Panc1 (cell line): ENCODE measurements around the gene STARD10. TPM values are rescaled to one million over a fixed set of nuclear protein-coding genes. Genes with fewer than 3 reads are reported as not detected.

Experiments
- ATAC-seq: fragments of 200-7000 bp; cut with Tn5 transposase; 2 replicates; pipeline ENCODE4 v1.9.1; 2020; ENCODE audit warnings: mild to moderate bottlenecking, moderate library complexity
- BruUV-seq: library from RNA; stranded (reverse); fragments of 400-500 nt; replicated peaks from 2 replicates; lab custom pipeline; 2021; lab: Mats Ljungman, UMichigan
- CTCF ChIA-PET: fragments of 300-600 bp; sonication (Branson Sonifier 250); formaldehyde crosslinking; loops from one replicate; lab custom pipeline; 2022; ENCODE audit warnings: antibody characterized with exemption; lab: Charles Lee
- POLR2A ChIA-PET: fragments of 300-600 bp; sonication (Branson Sonifier 250); formaldehyde crosslinking; loops from one replicate; lab custom pipeline; 2022; ENCODE audit warnings: antibody characterized with exemption; lab: Charles Lee
- DNase-seq: peaks from one replicate; pipeline ENCODE4 v3.0.0-alpha.2; 2010; ENCODE audit warnings: low read depth, low spot score
- H3K27ac ChIP-seq: 2 replicates; pipeline ENCODE4 v1.5.1; 2011; ENCODE audit warnings: mild to moderate bottlenecking, low read length, inconsistent platforms
- H3K27me3 ChIP-seq: fragments of 200-500 bp; sonication (Bioruptor generic); 2 replicates; pipeline ENCODE4 v1.6.0; 2014; ENCODE audit warnings: low read length, inconsistent platforms; ENCODE audit not compliant: control insufficient read depth, insufficient read depth
- H3K36me3 ChIP-seq: fragments of 200-500 bp; sonication (Bioruptor generic); 2 replicates; pipeline ENCODE4 v1.5.1; 2014; ENCODE audit warnings: inconsistent platforms, mild to moderate bottlenecking, low read length, moderate library complexity; ENCODE audit not compliant: control insufficient read depth, insufficient read depth
- H3K4me1 ChIP-seq: 2 replicates; pipeline ENCODE4 v1.5.1; 2011; ENCODE audit warnings: inconsistent platforms, mild to moderate bottlenecking, low read length, moderate library complexity; ENCODE audit not compliant: control insufficient read depth, insufficient read depth
- H3K4me3 ChIP-seq, 2 experiments: 2 replicates each; pipeline ENCODE4 v1.5.1; 2011 to 2012; ENCODE audit warnings: low read depth in 2 of 2, low read length in 2 of 2, mild to moderate bottlenecking in 2 of 2, inconsistent platforms in 1 of 2, moderate library complexity in 1 of 2
- H3K9me3 ChIP-seq: fragments of 200-500 bp; sonication (Bioruptor generic); 2 replicates; pipeline ENCODE4 v1.5.1; 2014; ENCODE audit warnings: low read depth, mild to moderate bottlenecking, inconsistent platforms, low read length, moderate library complexity; ENCODE audit not compliant: control insufficient read depth, insufficient read depth
- POLR2AphosphoS5 ChIP-seq: IDR thresholded peaks from 2 replicates; pipeline ENCODE4 v1.6.1; 2012; ENCODE audit warnings: mild to moderate bottlenecking, low read depth, low read length, moderate library complexity
- SIN3A ChIP-seq: IDR thresholded peaks from 2 replicates; pipeline ENCODE4 v1.6.1; 2012; ENCODE audit warnings: low read depth, mild to moderate bottlenecking, low read length, moderate library complexity, borderline replicate concordance; ENCODE audit not compliant: insufficient read depth
- TCF7L2 ChIP-seq: IDR thresholded peaks from 2 replicates; pipeline ENCODE4 v1.6.1; 2011; ENCODE audit warnings: mild to moderate bottlenecking, low read depth, low read length, inconsistent platforms
- in situ Hi-C: cut with HindIII; loops from 2 replicates; pipeline ENCODE4 v1.10.0; 2016; ENCODE audit warnings: low sequenced_read_pairs, low pct_unique_long_range_greater_than_20kb
- intact Hi-C: fragments of 100-400 bp; cut with micrococcal nuclease; formaldehyde crosslinking; loops from one replicate; pipeline ENCODE4 v1.10.0; 2022; ENCODE audit not compliant: unreplicated experiment
- total RNA-seq: library from RNA; stranded (reverse); gene quantifications from one replicate; pipeline ENCODE4 v1.2.1, GENCODE V29; 2021; ENCODE audit not compliant: unreplicated experiment
- TF ChIP-seq, protein P1 (sequence below): fragments of 450-650 bp; IDR thresholded peaks from 2 replicates; pipeline ENCODE4 v1.5.1; 2017; ENCODE audit warnings: mild to moderate bottlenecking
- TF ChIP-seq, protein P2 (sequence below), 2 experiments: IDR thresholded peaks; 2 replicates each; pipeline ENCODE4 v1.6.1; 2011 to 2012; ENCODE audit warnings: low read depth in 2 of 2, control low read depth in 1 of 2, low read length in 1 of 2, mild to moderate bottlenecking in 1 of 2, moderate library complexity in 1 of 2; ENCODE audit not compliant: insufficient read depth in 1 of 2

The STARD10 gene
- total RNA-seq, 1 experiment from 2014 or later: 32.1 TPM

DNA sequence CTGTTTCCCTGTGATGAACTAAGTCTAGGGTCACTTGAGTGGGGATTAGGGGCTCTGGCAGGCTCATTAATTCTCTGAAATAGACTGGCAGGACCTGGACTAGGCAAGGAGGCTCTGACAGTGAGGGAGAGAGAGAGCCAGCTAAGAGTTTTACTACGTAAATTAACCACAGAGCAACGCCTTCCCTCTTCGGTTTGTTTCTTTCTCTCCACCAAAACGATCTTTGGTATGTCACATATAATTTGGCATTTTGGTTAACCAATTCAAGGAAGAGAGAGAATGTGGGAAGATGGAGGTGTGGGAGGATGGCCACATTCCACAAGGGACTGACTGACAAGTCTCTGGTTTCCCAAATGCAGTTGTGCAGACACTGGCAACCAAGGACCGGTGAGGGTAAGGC lies 48.3 kb upstream of the STARD10 start:
- Histone ChIP-seq H3K9me3 (no peaks in the 10 kb centered on the region), H3K4me1 (no peaks in the 10 kb centered on the region), H3K27me3 (no peaks in the 10 kb centered on the region), H3K27ac (no peak overlapping the region), H3K36me3 (no peaks in the 10 kb centered on the region), H3K4me3 (no peak overlapping the region)
- ATAC-seq (no peak), DNase-seq (no peak)
- in situ Hi-C loops: no loop called here
- CTCF ChIA-PET: no interaction called here
- BruUV-seq: no TSS peak
- POLR2A ChIA-PET: no interaction called here
- intact Hi-C loops: no loop called here
- TF ChIP-seq, protein P1, sequence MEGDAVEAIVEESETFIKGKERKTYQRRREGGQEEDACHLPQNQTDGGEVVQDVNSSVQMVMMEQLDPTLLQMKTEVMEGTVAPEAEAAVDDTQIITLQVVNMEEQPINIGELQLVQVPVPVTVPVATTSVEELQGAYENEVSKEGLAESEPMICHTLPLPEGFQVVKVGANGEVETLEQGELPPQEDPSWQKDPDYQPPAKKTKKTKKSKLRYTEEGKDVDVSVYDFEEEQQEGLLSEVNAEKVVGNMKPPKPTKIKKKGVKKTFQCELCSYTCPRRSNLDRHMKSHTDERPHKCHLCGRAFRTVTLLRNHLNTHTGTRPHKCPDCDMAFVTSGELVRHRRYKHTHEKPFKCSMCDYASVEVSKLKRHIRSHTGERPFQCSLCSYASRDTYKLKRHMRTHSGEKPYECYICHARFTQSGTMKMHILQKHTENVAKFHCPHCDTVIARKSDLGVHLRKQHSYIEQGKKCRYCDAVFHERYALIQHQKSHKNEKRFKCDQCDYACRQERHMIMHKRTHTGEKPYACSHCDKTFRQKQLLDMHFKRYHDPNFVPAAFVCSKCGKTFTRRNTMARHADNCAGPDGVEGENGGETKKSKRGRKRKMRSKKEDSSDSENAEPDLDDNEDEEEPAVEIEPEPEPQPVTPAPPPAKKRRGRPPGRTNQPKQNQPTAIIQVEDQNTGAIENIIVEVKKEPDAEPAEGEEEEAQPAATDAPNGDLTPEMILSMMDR: no peak
- TF ChIP-seq POLR2AphosphoS5 (no peak), TCF7L2 (no peak), SIN3A (no peak)
- TF ChIP-seq, protein P2, sequence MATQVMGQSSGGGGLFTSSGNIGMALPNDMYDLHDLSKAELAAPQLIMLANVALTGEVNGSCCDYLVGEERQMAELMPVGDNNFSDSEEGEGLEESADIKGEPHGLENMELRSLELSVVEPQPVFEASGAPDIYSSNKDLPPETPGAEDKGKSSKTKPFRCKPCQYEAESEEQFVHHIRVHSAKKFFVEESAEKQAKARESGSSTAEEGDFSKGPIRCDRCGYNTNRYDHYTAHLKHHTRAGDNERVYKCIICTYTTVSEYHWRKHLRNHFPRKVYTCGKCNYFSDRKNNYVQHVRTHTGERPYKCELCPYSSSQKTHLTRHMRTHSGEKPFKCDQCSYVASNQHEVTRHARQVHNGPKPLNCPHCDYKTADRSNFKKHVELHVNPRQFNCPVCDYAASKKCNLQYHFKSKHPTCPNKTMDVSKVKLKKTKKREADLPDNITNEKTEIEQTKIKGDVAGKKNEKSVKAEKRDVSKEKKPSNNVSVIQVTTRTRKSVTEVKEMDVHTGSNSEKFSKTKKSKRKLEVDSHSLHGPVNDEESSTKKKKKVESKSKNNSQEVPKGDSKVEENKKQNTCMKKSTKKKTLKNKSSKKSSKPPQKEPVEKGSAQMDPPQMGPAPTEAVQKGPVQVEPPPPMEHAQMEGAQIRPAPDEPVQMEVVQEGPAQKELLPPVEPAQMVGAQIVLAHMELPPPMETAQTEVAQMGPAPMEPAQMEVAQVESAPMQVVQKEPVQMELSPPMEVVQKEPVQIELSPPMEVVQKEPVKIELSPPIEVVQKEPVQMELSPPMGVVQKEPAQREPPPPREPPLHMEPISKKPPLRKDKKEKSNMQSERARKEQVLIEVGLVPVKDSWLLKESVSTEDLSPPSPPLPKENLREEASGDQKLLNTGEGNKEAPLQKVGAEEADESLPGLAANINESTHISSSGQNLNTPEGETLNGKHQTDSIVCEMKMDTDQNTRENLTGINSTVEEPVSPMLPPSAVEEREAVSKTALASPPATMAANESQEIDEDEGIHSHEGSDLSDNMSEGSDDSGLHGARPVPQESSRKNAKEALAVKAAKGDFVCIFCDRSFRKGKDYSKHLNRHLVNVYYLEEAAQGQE (IDR thresholded peaks at IDR 0.05; ENCODE audit: insufficient read depth in 1 of 2, low read depth in 2 of 2, low read length in 1 of 2): no peak

DNA sequence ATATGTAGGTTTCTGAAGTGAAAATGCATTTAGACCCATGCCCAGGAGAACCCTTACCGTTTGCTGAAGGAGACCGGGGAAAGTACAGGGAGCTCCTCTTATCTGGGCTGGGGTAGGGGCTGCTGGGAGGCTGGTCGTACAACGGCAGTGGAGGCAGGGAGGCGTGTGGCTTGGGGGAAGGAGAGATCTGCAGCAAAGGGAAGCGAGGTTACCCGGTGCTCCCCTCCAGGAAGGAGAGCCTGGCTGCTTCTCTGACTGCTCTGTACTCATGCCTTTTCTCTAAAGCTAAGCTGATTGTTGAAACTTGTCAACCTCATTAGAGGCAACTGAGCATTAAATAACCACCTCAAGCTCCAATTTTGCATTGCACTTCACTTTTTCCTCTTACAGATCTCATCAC lies 47.5 kb upstream of the STARD10 start:
- Histone ChIP-seq H3K4me3 (no peak overlapping the region), H3K27ac (no peak overlapping the region), H3K4me1 (no peaks in the 10 kb centered on the region), H3K36me3 (no peaks in the 10 kb centered on the region), H3K27me3 (no peaks in the 10 kb centered on the region), H3K9me3 (no peaks in the 10 kb centered on the region)
- in situ Hi-C loops (no loop called here), intact Hi-C loops (no loop called here)
- no peak for ATAC-seq
- POLR2A ChIA-PET: interaction anchor here (0.7 kb wide), 1 partner anchor 114 kb away, joined by 3 read pairs; no protein-coding TSS in a partner anchor
- TF ChIP-seq TCF7L2 (no peak), POLR2AphosphoS5 (no peak), SIN3A (no peak)
- TF ChIP-seq, protein P1: no peak
- TF ChIP-seq, protein P2 (IDR thresholded peaks at IDR 0.05; ENCODE audit: insufficient read depth in 1 of 2, low read depth in 2 of 2, low read length in 1 of 2): no peak
- CTCF ChIA-PET: no interaction called here
- DNase-seq: no peak
- no TSS peak for BruUV-seq
